ENCODE results near the gene CNKSR2.

DNA sequence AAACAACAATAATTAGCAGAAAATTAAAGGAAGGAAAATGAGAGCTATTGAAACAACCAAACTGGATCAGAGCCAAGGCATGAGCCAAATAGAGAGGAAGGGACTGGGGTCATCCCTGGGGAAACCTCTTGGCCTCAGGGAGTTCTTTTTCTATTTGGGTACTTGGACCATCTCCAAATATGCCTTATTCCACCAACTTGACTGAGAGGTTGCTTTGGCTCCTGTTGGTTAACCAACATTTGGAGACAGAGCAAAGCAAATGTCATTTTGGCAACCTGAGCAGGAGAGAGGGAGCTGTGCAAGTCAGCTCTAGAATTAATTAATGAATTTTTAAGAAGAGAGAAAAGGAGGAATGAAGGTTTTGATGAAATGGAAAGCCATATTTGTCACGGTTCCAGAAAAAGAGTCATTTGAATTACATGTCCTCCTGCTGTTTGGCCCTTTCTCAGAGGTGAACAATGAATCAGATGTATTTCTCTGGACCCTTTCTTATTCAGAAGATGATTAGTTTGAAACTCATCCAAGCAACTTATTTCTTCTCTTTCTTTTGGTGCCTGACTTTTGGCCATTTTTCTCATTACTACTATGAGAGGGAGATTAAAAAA lies 119.1 kb downstream of the CNKSR2 start:
- TF ChIP-seq CTCF (conservative IDR thresholded peaks at IDR 0.05 in 1 of 2, IDR thresholded peaks at IDR 0.05 in 1 of 2; ENCODE audit: extremely low read depth in 1 of 2, insufficient read depth in 1 of 2, low read depth in 1 of 2, low read length in 2 of 2) (no peak), EZH2 (IDR thresholded peaks at IDR 0.05; ENCODE audit: borderline replicate concordance, low read length) (no peak)

All from mammary epithelial cell (primary cell).